Ishikawa (cell line): ENCODE measurements around the gene SDHAF4.

Source experiments
- EGR1 ChIP-seq: IDR thresholded peaks from 2 replicates; pipeline ENCODE4 v1.6.1; 2012
- EP300 ChIP-seq: IDR thresholded peaks from 2 replicates; pipeline ENCODE4 v1.6.1; 2012; ENCODE audit warnings: borderline replicate concordance
- MAX ChIP-seq: IDR thresholded peaks from 2 replicates; pipeline ENCODE4 v1.6.1; 2012
- NFIC ChIP-seq: IDR thresholded peaks from 2 replicates; pipeline ENCODE4 v1.6.1; 2012
- RAD21 ChIP-seq: IDR thresholded peaks from 2 replicates; pipeline ENCODE4 v1.6.1; 2012; ENCODE audit warnings: low read depth
- REST ChIP-seq: IDR thresholded peaks from 2 replicates; pipeline ENCODE4 v1.6.1; 2012; ENCODE audit warnings: low read depth, mild to moderate bottlenecking
- TAF1 ChIP-seq: IDR thresholded peaks from 2 replicates; pipeline ENCODE4 v1.6.1; 2012; ENCODE audit warnings: low read depth, mild to moderate bottlenecking
- TCF12 ChIP-seq: IDR thresholded peaks from 2 replicates; pipeline ENCODE4 v1.6.1; 2012; ENCODE audit warnings: low read depth
- TEAD4 ChIP-seq: IDR thresholded peaks from 2 replicates; pipeline ENCODE4 v1.6.1; 2012
- USF1 ChIP-seq: IDR thresholded peaks from 2 replicates; pipeline ENCODE4 v1.6.1; 2012

GRCh38 chr6:70636596-70636995 lies 69.9 kb downstream of the SDHAF4 start:
- TF ChIP-seq RAD21 (no peak), EGR1 (no peak), REST (no peak), MAX (no peak), TEAD4 (no peak), TAF1 (no peak), TCF12 (no peak), NFIC (no peak), EP300 (no peak), USF1 (no peak)
